WTC11 (cell line): ENCODE data around the gene ARHGAP15.

Experiments
- ARID4B ChIP-seq: sonication (generic); formaldehyde crosslinking; IDR thresholded peaks from 2 replicates; pipeline ENCODE4 v1.8.0; 2023; ENCODE audit warnings: missing genetic modification reagents, mild to moderate bottlenecking, borderline replicate concordance
- CTCF ChIP-seq: fragments of 200-600 bp; IDR thresholded peaks from 2 replicates; pipeline ENCODE4 v1.8.0; 2022; ENCODE audit warnings: antibody characterized with exemption
- ELF4 ChIP-seq: sonication (generic); formaldehyde crosslinking; IDR thresholded peaks from 2 replicates; pipeline ENCODE4 v1.8.1; 2022; ENCODE audit warnings: low read depth, mild to moderate bottlenecking, moderate library complexity, missing genetic modification reagents
- FOXP1 ChIP-seq: sonication (generic); formaldehyde crosslinking; IDR thresholded peaks from 2 replicates; pipeline ENCODE4 v1.8.0; 2022; ENCODE audit warnings: missing genetic modification reagents, mild to moderate bottlenecking, moderate library complexity, borderline replicate concordance
- JUN ChIP-seq: sonication (generic); formaldehyde crosslinking; IDR thresholded peaks from 2 replicates; pipeline ENCODE4 v1.8.0; 2023; ENCODE audit warnings: mild to moderate bottlenecking, missing genetic modification reagents
- NFE2L1 ChIP-seq: sonication (generic); formaldehyde crosslinking; IDR thresholded peaks from 2 replicates; pipeline ENCODE4 v1.8.1; 2023; ENCODE audit warnings: missing genetic modification reagents
- OVOL2 ChIP-seq: fragments of 250-450 bp; sonication (Bioruptor Pico); IDR thresholded peaks from 2 replicates; pipeline ENCODE4 v1.9.0; 2021; ENCODE audit warnings: mild to moderate bottlenecking, borderline replicate concordance
- SP1 ChIP-seq: sonication (generic); formaldehyde crosslinking; conservative IDR thresholded peaks from 2 replicates; pipeline ENCODE4 v1.8.1; 2022; ENCODE audit warnings: missing genetic modification reagents
- TEAD4 ChIP-seq: sonication (generic); formaldehyde crosslinking; IDR thresholded peaks from 2 replicates; pipeline ENCODE4 v1.8.0; 2022; ENCODE audit warnings: mild to moderate bottlenecking, missing genetic modification reagents
- TP53 ChIP-seq: sonication (generic); formaldehyde crosslinking; IDR thresholded peaks from 2 replicates; pipeline ENCODE4 v1.8.1; 2023; ENCODE audit warnings: mild to moderate bottlenecking, missing genetic modification reagents
- ZNF138 ChIP-seq: sonication (generic); formaldehyde crosslinking; conservative IDR thresholded peaks from 2 replicates; pipeline ENCODE4 v1.8.1; 2022; ENCODE audit warnings: mild to moderate bottlenecking, moderate library complexity, missing genetic modification reagents
- ZNF263 ChIP-seq: sonication (generic); formaldehyde crosslinking; IDR thresholded peaks from 2 replicates; pipeline ENCODE4 v1.8.1; 2022; ENCODE audit warnings: low read depth, mild to moderate bottlenecking, moderate library complexity, missing genetic modification reagents
- ZNF423 ChIP-seq: fragments of 250-450 bp; sonication (Bioruptor Pico); IDR thresholded peaks from 2 replicates; pipeline ENCODE4 v2.1.2; 2022; ENCODE audit warnings: mild to moderate bottlenecking, moderate library complexity
- TF ChIP-seq, protein P1 (sequence below): sonication (generic); formaldehyde crosslinking; IDR thresholded peaks from 2 replicates; pipeline ENCODE4 v1.8.1; 2022; ENCODE audit warnings: low read depth, missing genetic modification reagents, borderline replicate concordance

DNA sequence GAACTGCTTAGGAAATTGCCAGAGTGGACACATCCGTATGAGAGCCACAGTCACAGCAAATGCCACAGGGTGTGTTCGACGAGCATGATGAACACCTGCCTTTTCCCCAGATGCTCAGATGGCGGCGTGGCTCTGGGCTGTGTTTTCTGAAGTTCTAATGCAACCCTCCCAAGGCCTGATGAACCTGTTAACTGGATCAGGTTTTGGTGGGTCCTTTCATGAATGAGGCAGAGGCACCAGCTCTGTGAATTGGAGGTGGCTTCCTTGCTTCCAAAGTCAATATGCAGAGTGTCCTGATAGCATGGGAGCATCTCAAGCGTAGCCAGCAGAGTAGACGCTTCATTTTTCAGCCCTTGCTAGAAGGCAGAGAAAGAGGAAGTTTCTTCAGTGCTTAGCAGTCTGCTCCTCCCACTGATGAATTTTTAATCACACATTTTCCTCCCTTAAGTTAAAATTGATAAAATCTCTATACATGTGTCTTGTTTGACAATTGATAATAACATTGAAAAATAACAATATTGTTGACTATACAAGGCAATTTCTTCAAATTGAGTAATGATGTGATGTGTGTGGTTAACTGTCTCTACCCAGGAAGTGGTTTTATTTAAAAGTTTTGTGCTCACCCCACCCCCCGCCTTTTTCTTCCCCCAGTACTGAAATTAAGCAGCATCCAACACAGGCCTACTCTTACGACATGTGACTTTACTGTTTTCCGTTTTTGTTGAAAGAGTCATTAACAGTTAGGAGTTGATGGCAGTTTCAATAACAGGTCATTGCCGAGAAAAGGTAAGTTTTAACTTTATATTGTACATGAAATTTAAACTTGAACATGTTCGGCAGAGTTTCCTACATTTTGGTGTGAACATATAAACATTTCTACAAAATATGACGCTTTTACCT lies at the start of gene ARHGAP15:
- TF ChIP-seq CTCF (no peak), TEAD4 (CRISPR knock-in tag) (no peak), SP1 (CRISPR knock-in tag) (no peak), TP53 (CRISPR knock-in tag) (no peak), ARID4B (CRISPR knock-in tag) (no peak), JUN (CRISPR knock-in tag) (no peak), ZNF138 (CRISPR knock-in tag) (no peak), ZNF263 (CRISPR knock-in tag) (no peak), ZNF423 (no peak), OVOL2 (no peak), NFE2L1 (CRISPR knock-in tag) (no peak), ELF4 (CRISPR knock-in tag) (no peak), FOXP1 (CRISPR knock-in tag) (no peak)
- TF ChIP-seq, protein P1, sequence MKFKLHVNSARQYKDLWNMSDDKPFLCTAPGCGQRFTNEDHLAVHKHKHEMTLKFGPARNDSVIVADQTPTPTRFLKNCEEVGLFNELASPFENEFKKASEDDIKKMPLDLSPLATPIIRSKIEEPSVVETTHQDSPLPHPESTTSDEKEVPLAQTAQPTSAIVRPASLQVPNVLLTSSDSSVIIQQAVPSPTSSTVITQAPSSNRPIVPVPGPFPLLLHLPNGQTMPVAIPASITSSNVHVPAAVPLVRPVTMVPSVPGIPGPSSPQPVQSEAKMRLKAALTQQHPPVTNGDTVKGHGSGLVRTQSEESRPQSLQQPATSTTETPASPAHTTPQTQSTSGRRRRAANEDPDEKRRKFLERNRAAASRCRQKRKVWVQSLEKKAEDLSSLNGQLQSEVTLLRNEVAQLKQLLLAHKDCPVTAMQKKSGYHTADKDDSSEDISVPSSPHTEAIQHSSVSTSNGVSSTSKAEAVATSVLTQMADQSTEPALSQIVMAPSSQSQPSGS (CRISPR knock-in tag), result no peak
